ENCODE data around the gene KRT28. TPM values are rescaled to one million over a fixed set of nuclear protein-coding genes. Genes with fewer than 3 reads are reported as not detected.

Gene KRT28
- total and polyA plus RNA-seq, 2 of the 8 experiments (the other 6 are each of a cell fraction or from before 2014, with no cell fraction given) = not detected

GRCh38 chr17:40824015-40824832 lies 24.5 kb upstream of the KRT28 start (continued):
- TF ChIP-seq SP2 (IDR thresholded peaks at IDR 0.05; ENCODE audit: low read length) (no peak), SUZ12 (IDR thresholded peaks at IDR 0.05; ENCODE audit: low read length) (no peak), POLR2A (IDR thresholded peaks at IDR 0.05; ENCODE audit: control extremely low read depth in 1 of 2, low read depth in 2 of 2, low read length in 2 of 2) (no peak), ZNF274 (IDR thresholded peaks at IDR 0.05; ENCODE audit: borderline replicate concordance, extremely low read depth, low read length) (no peak)
- TF ChIP-seq, protein P1, sequence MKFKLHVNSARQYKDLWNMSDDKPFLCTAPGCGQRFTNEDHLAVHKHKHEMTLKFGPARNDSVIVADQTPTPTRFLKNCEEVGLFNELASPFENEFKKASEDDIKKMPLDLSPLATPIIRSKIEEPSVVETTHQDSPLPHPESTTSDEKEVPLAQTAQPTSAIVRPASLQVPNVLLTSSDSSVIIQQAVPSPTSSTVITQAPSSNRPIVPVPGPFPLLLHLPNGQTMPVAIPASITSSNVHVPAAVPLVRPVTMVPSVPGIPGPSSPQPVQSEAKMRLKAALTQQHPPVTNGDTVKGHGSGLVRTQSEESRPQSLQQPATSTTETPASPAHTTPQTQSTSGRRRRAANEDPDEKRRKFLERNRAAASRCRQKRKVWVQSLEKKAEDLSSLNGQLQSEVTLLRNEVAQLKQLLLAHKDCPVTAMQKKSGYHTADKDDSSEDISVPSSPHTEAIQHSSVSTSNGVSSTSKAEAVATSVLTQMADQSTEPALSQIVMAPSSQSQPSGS (IDR thresholded peaks at IDR 0.05; ENCODE audit: low read length) = no peak
